OCI-LY1 (cell line): ENCODE results near the gene PTPN3.

Experiments used
- H2AFZ ChIP-seq: fragments of 200-600 bp; sonication (generic), shearing (Covaris generic); 2 replicates; pipeline ENCODE4 v1.6.0; 2014; ENCODE audit warnings: antibody characterized with exemption, mild to moderate bottlenecking, low read length
- H3F3A ChIP-seq: fragments of 200-600 bp; sonication (generic), shearing (Covaris generic); 2 replicates; pipeline ENCODE4 v1.6.0; 2014; ENCODE audit warnings: mild to moderate bottlenecking, antibody characterized with exemption, low read length, moderate library complexity; ENCODE audit not compliant: insufficient read depth
- H3K27ac ChIP-seq: fragments of 200-600 bp; sonication (generic); 2 replicates; pipeline ENCODE4 v1.5.1; 2014; ENCODE audit warnings: low read length, mixed run types, mild to moderate bottlenecking, low read depth; ENCODE audit not compliant: poor library complexity, severe bottlenecking
- H3K27me3 ChIP-seq: fragments of 200-600 bp; sonication (generic); 2 replicates; pipeline ENCODE4 v1.6.0; 2014; ENCODE audit warnings: antibody characterized with exemption, mild to moderate bottlenecking, low read length, moderate library complexity; ENCODE audit not compliant: insufficient read depth
- H3K36me3 ChIP-seq: fragments of 200-600 bp; sonication (generic); 2 replicates; pipeline ENCODE4 v1.6.1; 2014; ENCODE audit warnings: mild to moderate bottlenecking, antibody characterized with exemption, low read length, moderate library complexity, mixed read lengths; ENCODE audit not compliant: insufficient read depth
- H3K4me1 ChIP-seq: fragments of 200-600 bp; sonication (generic); 2 replicates; pipeline ENCODE4 v1.5.1; 2014; ENCODE audit warnings: mild to moderate bottlenecking, low read length, moderate library complexity; ENCODE audit not compliant: insufficient read depth, severe bottlenecking
- H3K4me2 ChIP-seq: fragments of 200-600 bp; sonication (generic), shearing (Covaris generic); 2 replicates; pipeline ENCODE4 v1.6.1; 2014; ENCODE audit warnings: low read length
- H3K4me3 ChIP-seq: fragments of 200-600 bp; sonication (generic); 2 replicates; pipeline ENCODE4 v1.5.1; 2014; ENCODE audit warnings: low read length, low read depth, mild to moderate bottlenecking, mixed read lengths; ENCODE audit not compliant: poor library complexity, severe bottlenecking
- H3K79me2 ChIP-seq: fragments of 200-600 bp; shearing (Covaris generic); 2 replicates; pipeline ENCODE4 v1.6.1; 2016; ENCODE audit warnings: mixed run types, low read length, mixed read lengths; ENCODE audit not compliant: insufficient read depth
- H3K9ac ChIP-seq: fragments of 200-600 bp; sonication (generic), shearing (Covaris generic); 2 replicates; pipeline ENCODE4 v1.6.1; 2014; ENCODE audit warnings: mild to moderate bottlenecking, low read length, mixed read lengths
- H3K9me2 ChIP-seq: fragments of 200-600 bp; sonication (generic), shearing (Covaris generic); 2 replicates; pipeline ENCODE4 v1.6.1; 2014; ENCODE audit warnings: low read depth, mild to moderate bottlenecking, low read length, mixed read lengths
- H3K9me3 ChIP-seq: fragments of 200-600 bp; shearing (Covaris generic); 2 replicates; pipeline ENCODE4 v1.6.1; 2014; ENCODE audit warnings: low read length, mixed read lengths
- H4K20me1 ChIP-seq: fragments of 200-600 bp; sonication (generic), shearing (Covaris generic); 2 replicates; pipeline ENCODE4 v1.6.0; 2016; ENCODE audit warnings: mild to moderate bottlenecking, low read length; ENCODE audit not compliant: insufficient read depth
- CTCF ChIP-seq: fragments of 200-600 bp; sonication (generic), shearing (Covaris generic); IDR thresholded peaks from 2 replicates; pipeline ENCODE4 v1.5.1; 2017; ENCODE audit warnings: mild to moderate bottlenecking, antibody characterized with exemption, low read length, moderate library complexity, mixed read lengths
- EZH2 ChIP-seq: fragments of 200-600 bp; sonication (generic), shearing (Covaris generic); IDR thresholded peaks from 2 replicates; pipeline ENCODE4 v1.8.0; 2017; ENCODE audit warnings: borderline replicate concordance, mixed run types, mild to moderate bottlenecking, antibody characterized with exemption, low read length, moderate library complexity, mixed read lengths

The PTPN3 gene

DNA sequence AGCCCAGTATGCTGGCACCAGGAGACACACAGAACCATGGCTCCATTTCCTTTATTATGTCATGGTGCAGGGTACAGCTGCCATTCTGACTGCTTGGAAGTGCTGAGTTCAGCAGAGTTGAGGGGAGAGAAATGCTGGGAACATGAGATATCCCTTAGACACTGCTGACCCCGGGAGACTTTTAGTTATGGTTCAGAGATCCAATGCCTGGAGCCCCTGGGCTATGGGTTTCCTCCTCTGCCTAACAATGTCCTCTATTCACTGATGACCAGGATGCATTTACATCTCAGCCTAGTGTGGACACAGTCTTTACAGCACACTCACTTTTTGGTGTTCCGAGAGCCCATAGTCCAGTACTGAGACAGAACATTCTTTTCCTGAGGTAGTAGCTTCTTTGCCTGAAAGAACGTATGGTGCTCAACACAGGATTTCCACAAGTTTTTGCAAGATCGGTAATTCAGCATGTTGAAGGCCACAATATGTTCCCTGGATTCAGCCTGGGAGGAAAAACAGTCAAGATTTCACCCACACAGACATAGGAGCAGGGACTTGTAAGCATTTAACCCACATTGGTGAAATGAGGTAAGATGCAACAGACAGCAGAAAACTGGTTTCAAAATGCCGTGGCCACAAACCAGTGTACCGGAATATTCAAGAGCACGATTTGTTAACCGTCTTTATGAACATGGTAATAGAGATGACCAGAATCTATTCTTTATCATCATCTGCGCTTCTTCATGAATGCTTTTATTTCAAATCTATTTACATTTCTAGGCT lies 71.3 kb downstream of the PTPN3 start:
- Histone ChIP-seq H4K20me1 (no peaks in the 10 kb centered on the region), H2AFZ (no peak overlapping the region), H3K9me2 (no peaks in the 10 kb centered on the region), H3K79me2 (no peaks in the 10 kb centered on the region), H3K27me3 (no peaks in the 10 kb centered on the region), H3K27ac (no peak overlapping the region), H3K36me3 (no peaks in the 10 kb centered on the region), H3K4me2 (no peak overlapping the region), H3K9me3 (no peaks in the 10 kb centered on the region), H3F3A (no peaks in the 10 kb centered on the region), H3K4me3 (no peak overlapping the region), H3K9ac (no peak overlapping the region), H3K4me1 (no peaks in the 10 kb centered on the region)
- no peak for TF ChIP-seq CTCF
- TF ChIP-seq EZH2 = no peak

GRCh38 chr9:109424618-109425017 lies 73.5 kb downstream of the PTPN3 start:
- Histone ChIP-seq H3K79me2 (no peaks in the 10 kb centered on the region), H3K4me3 (no peak overlapping the region), H3K9me2 (no peaks in the 10 kb centered on the region), H3K27ac (no peak overlapping the region), H2AFZ (no peak overlapping the region), H3K9me3 (no peaks in the 10 kb centered on the region), H3K9ac (no peak overlapping the region), H3K4me1 (no peaks in the 10 kb centered on the region), H3K4me2 (no peak overlapping the region), H3K27me3 (no peaks in the 10 kb centered on the region), H3K36me3 (no peaks in the 10 kb centered on the region), H3F3A (no peaks in the 10 kb centered on the region), H4K20me1 (no peaks in the 10 kb centered on the region)
- no peak for TF ChIP-seq CTCF
- no peak for TF ChIP-seq EZH2

GRCh38 chr9:109423877-109424276 lies 74.2 kb downstream of the PTPN3 start:
- Histone ChIP-seq H3K27ac (no peak overlapping the region), H2AFZ (no peak overlapping the region), H4K20me1 (no peaks in the 10 kb centered on the region), H3K4me1 (no peaks in the 10 kb centered on the region), H3K36me3 (no peaks in the 10 kb centered on the region), H3K9ac (no peak overlapping the region), H3F3A (no peaks in the 10 kb centered on the region), H3K4me2 (no peak overlapping the region), H3K9me3 (no peaks in the 10 kb centered on the region), H3K27me3 (no peaks in the 10 kb centered on the region), H3K9me2 (no peaks in the 10 kb centered on the region), H3K79me2 (no peaks in the 10 kb centered on the region), H3K4me3 (no peak overlapping the region)
- no peak for TF ChIP-seq CTCF
- no peak for TF ChIP-seq EZH2
